Urinary bladder (tissue), 4 donors: Measurements from ENCODE around the gene CFAP92. TPM values are rescaled to one million over a fixed set of nuclear protein-coding genes. Genes with fewer than 3 reads are reported as not detected.

Experiments
- DNase-seq: peaks from one replicate; pipeline ENCODE4 v3.0.0-alpha.2; 2015; ENCODE audit errors: extremely low spot score
- H3K27ac ChIP-seq: one replicate; pipeline ENCODE4 v1.5.1; 2013; ENCODE audit warnings: low read depth, mild to moderate bottlenecking, moderate library complexity
- H3K36me3 ChIP-seq: one replicate; pipeline ENCODE4 v1.6.1; 2013; ENCODE audit warnings: mild to moderate bottlenecking, moderate library complexity; ENCODE audit not compliant: insufficient read depth
- H3K4me1 ChIP-seq: one replicate; pipeline ENCODE4 v1.6.1; 2013; ENCODE audit warnings: mild to moderate bottlenecking, moderate library complexity; ENCODE audit not compliant: insufficient read depth
- H3K4me3 ChIP-seq: one replicate; pipeline ENCODE4 v1.5.1; 2013; ENCODE audit warnings: low read depth, low read length
- WGBS: extraction: QIAGEN DNeasy Blood & Tissue Kit; methylation state at CpG from one replicate; pipeline ENCODE4 v1.1.7; 2013; 5-methylcytosine and 5-hydroxymethylcytosine counted together
- polyA plus RNA-seq: library from polyadenylated mRNA; stranded (reverse); fragments of 200-250 nt; gene quantifications from one replicate; pipeline ENCODE4 v1.2.3, GENCODE V29; 2013
- total RNA-seq: library from RNA; depleted of rRNA; stranded (reverse); fragments of >200 nt; gene quantifications from one replicate; pipeline ENCODE4 v1.2.3, GENCODE V29; 2014
- donor health status: healthy with polysubstance abuse.
- donor health status: healthy.

CFAP92 gene
- total and polyA plus RNA-seq, 2 donors = 0.62 to 1.9 TPM

GRCh38 chr3:128910006-128910405, 83.9 kb downstream of the CFAP92 start:
- WGBS = 92% methylated on average over 13 of the region's 13 CpGs
- H3K27ac ChIP-seq = no peak overlapping the region
- H3K4me1 ChIP-seq = no peaks in the 10 kb centered on the region
- no peak for DNase-seq
- H3K4me3 ChIP-seq = no peak overlapping the region
- peaks cover 11% of the 10 kb centered on the region for H3K36me3 ChIP-seq

GRCh38 chr3:128908951-128909350, 84.9 kb downstream of the CFAP92 start:
- Histone ChIP-seq H3K36me3 (peaks cover 11% of the 10 kb centered on the region), H3K4me1 (no peaks in the 10 kb centered on the region), H3K27ac (no peak overlapping the region), H3K4me3 (no peak overlapping the region)
- no peak for DNase-seq
- WGBS = 97% methylated on average over 6 of the region's 6 CpGs

- H3K36me3 ChIP-seq = peaks cover 8% of the 10 kb centered on the region
- DNase-seq = no peak
- WGBS = 91% methylated on average over 15 of the region's 15 CpGs
- no peak overlapping the region for H3K27ac ChIP-seq
- no peaks in the 10 kb centered on the region for H3K4me1 ChIP-seq
- H3K4me3 ChIP-seq = no peak overlapping the region
Measured at GRCh38 chr3:128907706-128908445, 86.0 kb downstream of the CFAP92 start.

GRCh38 chr3:128906804-128907525, 86.9 kb downstream of the CFAP92 start:
- peaks cover 8% of the 10 kb centered on the region for H3K36me3 ChIP-seq

GRCh38 chr3:128906031-128906803, 87.7 kb downstream of the CFAP92 start:
- WGBS = 92% methylated on average over 25 of the region's 25 CpGs
- Histone ChIP-seq H3K27ac (no peak overlapping the region), H3K4me3 (no peak overlapping the region), H3K4me1 (no peaks in the 10 kb centered on the region), H3K36me3 (peaks cover 9% of the 10 kb centered on the region)
- DNase-seq = no peak

More at GRCh38 chr3:128906804-128907525, 86.9 kb downstream of the CFAP92 start:
- no peak for DNase-seq
- H3K4me1 ChIP-seq = no peaks in the 10 kb centered on the region
- WGBS = 75% methylated on average over 7 of the region's 7 CpGs
- H3K4me3 ChIP-seq = no peak overlapping the region
- H3K27ac ChIP-seq = no peak overlapping the region

- WGBS = 91% methylated on average over 12 of the region's 12 CpGs
Measured at GRCh38 chr3:128903501-128903900, 90.4 kb downstream of the CFAP92 start.

GRCh38 chr3:128902426-128902825, 91.5 kb downstream of the CFAP92 start:
- 95% methylated on average over 9 of the region's 9 CpGs for WGBS

More at GRCh38 chr3:128903501-128903900, 90.4 kb downstream of the CFAP92 start:
- Histone ChIP-seq H3K4me3 (no peak overlapping the region), H3K4me1 (no peaks in the 10 kb centered on the region), H3K27ac (no peak overlapping the region), H3K36me3 (peaks cover 8% of the 10 kb centered on the region)
- no peak for DNase-seq

GRCh38 chr3:128895843-128896697, 97.8 kb downstream of the CFAP92 start:
- no peak overlapping the region for H3K27ac ChIP-seq

More at GRCh38 chr3:128902426-128902825, 91.5 kb downstream of the CFAP92 start:
- no peak overlapping the region for H3K27ac ChIP-seq
- DNase-seq = no peak
- peaks cover 8% of the 10 kb centered on the region for H3K36me3 ChIP-seq
- no peaks in the 10 kb centered on the region for H3K4me1 ChIP-seq
- H3K4me3 ChIP-seq = no peak overlapping the region

GRCh38 chr3:128889139-128889894, 104.6 kb downstream of the CFAP92 start:
- Histone ChIP-seq H3K36me3 (no peaks in the 10 kb centered on the region), H3K4me1 (no peaks in the 10 kb centered on the region), H3K27ac (no peak overlapping the region), H3K4me3 (no peak overlapping the region)
- WGBS = 89% methylated on average over 7 of the region's 7 CpGs
- DNase-seq = no peak

More at GRCh38 chr3:128895843-128896697, 97.8 kb downstream of the CFAP92 start:
- WGBS = 86% methylated on average over 11 of the region's 11 CpGs
- Histone ChIP-seq H3K4me1 (no peaks in the 10 kb centered on the region), H3K36me3 (peaks cover 5% of the 10 kb centered on the region), H3K4me3 (no peak overlapping the region)
- DNase-seq = no peak

- Histone ChIP-seq H3K4me3 (no peak overlapping the region), H3K27ac (no peak overlapping the region), H3K4me1 (peaks cover 2% of the 10 kb centered on the region), H3K36me3 (no peaks in the 10 kb centered on the region)
- DNase-seq = no peak
- 100% methylated on average over 1 of the region's 1 CpG for WGBS
Measured at GRCh38 chr3:128884992-128885391, 108.9 kb downstream of the CFAP92 start.

GRCh38 chr3:128882719-128883118, 111.2 kb downstream of the CFAP92 start:
- H3K4me3 ChIP-seq = no peak overlapping the region
- WGBS = 92% methylated on average over 1 of the region's 1 CpG

GRCh38 chr3:128881576-128881975, 112.3 kb downstream of the CFAP92 start:
- Histone ChIP-seq H3K4me3 (no peak overlapping the region), H3K4me1 (peaks cover 2% of the 10 kb centered on the region), H3K36me3 (no peaks in the 10 kb centered on the region), H3K27ac (no peak overlapping the region)
- no peak for DNase-seq
- 90% methylated on average over 6 of the region's 6 CpGs for WGBS

More at GRCh38 chr3:128882719-128883118, 111.2 kb downstream of the CFAP92 start:
- DNase-seq = no peak
- Histone ChIP-seq H3K36me3 (no peaks in the 10 kb centered on the region), H3K4me1 (peaks cover 2% of the 10 kb centered on the region), H3K27ac (no peak overlapping the region)
